Astrocyte of the cerebellum (primary cell): ENCODE measurements around the gene MAPRE2.
"Not testable (repeated sequence)": the region's sequence is repeated elsewhere in the genome, so short reads cannot be mapped to it uniquely, and the experiment has no call there.

Experiments
- DNase-seq: peaks from one replicate; pipeline ENCODE4 v3.0.0-alpha.2; 2011; ENCODE audit warnings: low read depth
- H3K4me3 ChIP-seq: 2 replicates; pipeline ENCODE4 v1.5.1; 2011; ENCODE audit warnings: mild to moderate bottlenecking, low read depth, low read length, moderate library complexity
- CTCF ChIP-seq: IDR thresholded peaks from 2 replicates; pipeline ENCODE4 v1.5.1; 2012; ENCODE audit warnings: low read length, low read depth, moderate library complexity, mild to moderate bottlenecking; ENCODE audit errors: missing control alignments
- in situ Hi-C: cut with HindIII; loops from 2 replicates; pipeline ENCODE4 v1.10.0; 2017; ENCODE audit warnings: low sequenced_read_pairs

The MAPRE2 gene

GRCh38 chr18:35104391-35105051 lies 63.3 kb downstream of the MAPRE2 start:
- TF ChIP-seq CTCF: no peak
- H3K4me3 ChIP-seq: no peak overlapping the region
- in situ Hi-C loops: no loop called here
- no peak for DNase-seq

- no peak for TF ChIP-seq CTCF
- in situ Hi-C loops: no loop called here
- DNase-seq: no peak
- H3K4me3 ChIP-seq: no peak overlapping the region
These were observed 65.0 kb downstream of the MAPRE2 start for GRCh38 chr18:35106013-35106844.

- TF ChIP-seq CTCF: no peak
- H3K4me3 ChIP-seq: no peak overlapping the region
- in situ Hi-C loops: no loop called here
- DNase-seq: no peak
These were observed 65.6 kb downstream of the MAPRE2 start for GRCh38 chr18:35106845-35107148.

- no peak overlapping the region for H3K4me3 ChIP-seq
- TF ChIP-seq CTCF: no peak
- in situ Hi-C loops: no loop called here
- DNase-seq: no peak
These were observed 66.0 kb downstream of the MAPRE2 start for GRCh38 chr18:35107216-35107615.

- DNase-seq, in situ Hi-C loops, H3K4me3 ChIP-seq: not testable (repeated sequence)
These were observed 66.9 kb downstream of the MAPRE2 start for GRCh38 chr18:35108088-35108487.

- no peak for DNase-seq
- no peak overlapping the region for H3K4me3 ChIP-seq
- TF ChIP-seq CTCF: no peak
- in situ Hi-C loops: no loop called here
These were observed 68.8 kb downstream of the MAPRE2 start for GRCh38 chr18:35110059-35110458.
